Pancreas (tissue), 10 donors: ENCODE results near the gene MRPS18B. TPM values are rescaled to one million over a fixed set of nuclear protein-coding genes. Genes with fewer than 3 reads are reported as not detected.

ENCODE experiments used
- ATAC-seq, 4 donors: fragments of 200-7000 bp; cut with Tn5 transposase; one replicate each; pipeline versions ENCODE4 v1.8.0 to v1.9.1; 2020; ENCODE audit warnings: mild to moderate bottlenecking in 4 of 4, moderate library complexity in 4 of 4
- DNase-seq, 6 donors: peaks; one replicate each; pipeline ENCODE4 v3.0.0-alpha.2; 2020
- FAIRE-seq: peaks from 2 replicates; lab custom pipeline; 2012; peaks lifted over from hg19 to GRCh38; lab: Jason Lieb, UNC
- H3K27ac ChIP-seq, 4 donors: fragments of 200-600 bp; sonication (generic); 1 replicate in 3 of 4; 2 replicates in 1 of 4; pipeline versions ENCODE4 v1.5.0 to v1.8.0; 2020
- H3K27me3 ChIP-seq, 4 donors: fragments of 200-600 bp; one replicate each; pipeline ENCODE4 v1.8.0; 2021
- H3K36me3 ChIP-seq, 3 donors: fragments of 200-600 bp; sonication (generic) in 1 of 3; one replicate each; pipeline versions ENCODE4 v1.5.0 to v1.8.0; 2020 to 2021
- H3K4me1 ChIP-seq, 3 donors: fragments of 200-600 bp; one replicate each; pipeline ENCODE4 v1.8.0; 2021
- H3K4me3 ChIP-seq, 4 donors: fragments of 200-600 bp; sonication (generic) in 2 of 4; one replicate each; pipeline versions ENCODE4 v1.5.0 to v1.8.0; 2020 to 2021
- H3K9me3 ChIP-seq, 4 donors: fragments of 200-600 bp; one replicate each; pipeline ENCODE4 v1.8.0; 2021
- CTCF ChIP-seq, 4 donors: fragments of 200-600 bp; sonication (generic) in 3 of 4; IDR thresholded peaks; one replicate each; pipeline versions ENCODE4 v1.5.0 to v1.8.0; 2021; ENCODE audit warnings: antibody characterized with exemption in 4 of 4
- WGBS, 2 donors: extraction: QIAGEN DNeasy Blood & Tissue Kit; methylation state at CpG; one replicate each; pipeline ENCODE4 v1.1.7; 2013; 5-methylcytosine and 5-hydroxymethylcytosine counted together
- intact Hi-C, 3 donors: fragments of 100-400 bp; cut with DNase I; formaldehyde crosslinking; loops; one replicate each; pipeline versions ENCODE4 v1.11.1 to v1.14.2; 2022
- polyA plus RNA-seq, 2 donors: library from polyadenylated mRNA; stranded (reverse); fragments of 200-250 nt; gene quantifications; one replicate each; pipeline ENCODE4 v1.2.3, GENCODE V29; 2013
- total RNA-seq, 6 donors: library from RNA; stranded (reverse); fragmentation: NEBNext Ultra II Directional in 4 of 6; extraction: Animal tissue kit (Norgen Biotek cat#: 25700) in 4 of 6; gene quantifications; one replicate each; pipeline versions ENCODE4 v1.2.1 to v1.2.4, GENCODE V29; 2021 to 2023
- donor health status: healthy with polysubstance abuse.
- donor health status: DM: no; HTN: no; CAD: no; lungs with moderate emphysema.
- donor health status: DM: no; HTN: no; CAD: no.
- donor health status: control.
- donor health status: control.
- donor health status: Bipolar disorder and iron deficiency.
- donor health status: DM: yes; HTN: yes; CAD: no.
- donor health status: DM: no; HTN: no; CAD: no.
- donor health status: DM: no; HTN: no; CAD: no.
- donor health status: DM: yes; HTN: yes; CAD: no.

MRPS18B gene
- total and polyA plus RNA-seq, 8 donors, result 22.9 to 41.1 (median 29.1) TPM

- Histone ChIP-seq H3K4me1 (peaks cover 0 to 7% (median 0%) of the 10 kb centered on the region in 3 donors), H3K27me3 (no peaks in the 10 kb centered on the region), H3K4me3 (no peak overlapping the region), H3K27ac (no peak overlapping the region), H3K9me3 (no peaks in the 10 kb centered on the region), H3K36me3 (no peaks in the 10 kb centered on the region)
- ATAC-seq, result no peak
- 96 to 97% methylated on average over 2 of the region's 2 CpGs for WGBS, 2 donors
- intact Hi-C loops, result no loop called here
- no peak for FAIRE-seq
- TF ChIP-seq CTCF (IDR thresholded peaks at IDR 0.05), result no peak
- DNase-seq, result no peak
Observed at GRCh38 chr6:30643656-30644055, 26.0 kb downstream of the MRPS18B start.

GRCh38 chr6:30644769-30645168 lies 27.1 kb downstream of the MRPS18B start:
- TF ChIP-seq CTCF (IDR thresholded peaks at IDR 0.05), result no peak
- Histone ChIP-seq H3K4me3 (no peak overlapping the region), H3K27me3 (no peaks in the 10 kb centered on the region), H3K27ac (no peak overlapping the region), H3K36me3 (no peaks in the 10 kb centered on the region), H3K9me3 (no peaks in the 10 kb centered on the region), H3K4me1 (peaks cover 0 to 9% (median 0%) of the 10 kb centered on the region in 3 donors)
- DNase-seq (no peak), FAIRE-seq (no peak), ATAC-seq (no peak)
- WGBS, 2 donors, result 73 to 75% methylated on average over 5 of the region's 5 CpGs
- intact Hi-C loops, result no loop called here

GRCh38 chr6:30645989-30646388 lies 28.3 kb downstream of the MRPS18B start:
- no peak for DNase-seq

GRCh38 chr6:30646450-30647241 lies 29.0 kb downstream of the MRPS18B start, which contains the start of gene C6orf136:
Gene C6orf136 (plus strand): TSS chr6:30647133. CDS start chr6:30647232, 99 bp downstream.
- DNase-seq (peak; percentile 90 to 98 (median 92)), FAIRE-seq (no peak), ATAC-seq (peak; percentile 87 to 96 (median 90))
- intact Hi-C loops, result no loop called here
- Histone ChIP-seq H3K27me3 (no peaks in the 10 kb centered on the region), H3K4me3 (peak within 1 kb of the TSS; percentile 71 to 90 (median 85)), H3K4me1 (peaks cover 0 to 9% (median 0%) of the 10 kb centered on the region in 3 donors), H3K36me3 (peaks cover 0 to 9% (median 0%) of the 10 kb centered on the region in 3 donors), H3K9me3 (no peaks in the 10 kb centered on the region), H3K27ac (peak within 1 kb of the TSS; percentile 83 to 89 (median 85))
- TF ChIP-seq CTCF (IDR thresholded peaks at IDR 0.05), result no peak
- 4 to 5% methylated on average over 37 of the region's 37 CpGs for WGBS, 2 donors

More at GRCh38 chr6:30645989-30646388, 28.3 kb downstream of the MRPS18B start:
- WGBS, 2 donors, result 70 to 75% methylated on average over 1 of the region's 1 CpG
- no peak for FAIRE-seq
- Histone ChIP-seq H3K9me3 (no peaks in the 10 kb centered on the region), H3K27me3 (no peaks in the 10 kb centered on the region), H3K27ac (peak overlapping the region in 1 of 4 donors; percentile 83), H3K4me1 (peaks cover 0 to 9% (median 0%) of the 10 kb centered on the region in 3 donors), H3K36me3 (peaks cover 0 to 2% (median 0%) of the 10 kb centered on the region in 3 donors), H3K4me3 (peak overlapping the region in 1 of 4 donors; percentile 84)
- no peak for ATAC-seq
- no peak for TF ChIP-seq CTCF (IDR thresholded peaks at IDR 0.05)
- intact Hi-C loops, result no loop called here
